ENCODE results near the gene ERAS. TPM values are rescaled to one million over a fixed set of nuclear protein-coding genes. Genes with fewer than 3 reads are reported as not detected.

Gene ERAS
- polyA plus RNA-seq, 2 of the 4 experiments (the other 2 are of a cell fraction), result 0.06 TPM; not detected in 1

Small RNAs within 50 kb of the gene (small RNA-seq; reads per million reads assigned to genes)
- gene RNU6-29P, result 0 to 0.78 (median 0) reads per million in 6 experiments

Other genes with a start within 250 kb of the ERAS start
- gene WDR13, start 229.0 kb upstream of the ERAS start, polyA plus RNA-seq (2011; rRNA removed), result 32.4 and 47.4 TPM in 2 replicates
- gene WDR13, start 229.0 kb upstream of the ERAS start, polyA plus RNA-seq (2017; fragmentation: RNase III; extraction: RNeasy Plus Mini Kit Qiagen cat#74134 plus additional on column Dnase treatment), result 47.1 to 57.3 TPM (median 51.9 TPM) in 3 replicates
- gene WAS, start 142.7 kb upstream of the ERAS start, polyA plus RNA-seq (2011; rRNA removed), result 0.05 and 0.09 TPM in 2 replicates
- gene WAS, start 142.7 kb upstream of the ERAS start, polyA plus RNA-seq (2017; fragmentation: RNase III; extraction: RNeasy Plus Mini Kit Qiagen cat#74134 plus additional on column Dnase treatment), result 0.21 to 0.44 TPM (median 0.29 TPM) in 3 replicates
- gene SUV39H1, start 129.8 kb upstream of the ERAS start, polyA plus RNA-seq (2011; rRNA removed), result 12.8 and 13.4 TPM in 2 replicates
- 19.9 to 20.3 TPM (median 20.0 TPM) in 3 replicates for gene SUV39H1, start 129.8 kb upstream of the ERAS start, polyA plus RNA-seq (2017; fragmentation: RNase III; extraction: RNeasy Plus Mini Kit Qiagen cat#74134 plus additional on column Dnase treatment)
- not detected in 2 replicates for gene GLOD5, start 64.8 kb upstream of the ERAS start, polyA plus RNA-seq (2011; rRNA removed)
- not detected in 3 replicates for gene GLOD5, start 64.8 kb upstream of the ERAS start, polyA plus RNA-seq (2017; fragmentation: RNase III; extraction: RNeasy Plus Mini Kit Qiagen cat#74134 plus additional on column Dnase treatment)
- not detected in 2 replicates for gene GATA1, start 39.9 kb upstream of the ERAS start, polyA plus RNA-seq (2011; rRNA removed)
- gene GATA1, start 39.9 kb upstream of the ERAS start, polyA plus RNA-seq (2017; fragmentation: RNase III; extraction: RNeasy Plus Mini Kit Qiagen cat#74134 plus additional on column Dnase treatment), result not detected in 3 replicates
- 50.6 and 53.2 TPM in 2 replicates for gene HDAC6, start 24.4 kb upstream of the ERAS start, polyA plus RNA-seq (2011; rRNA removed)
- 38.9 to 52.4 TPM (median 52.1 TPM) in 3 replicates for gene HDAC6, start 24.4 kb upstream of the ERAS start, polyA plus RNA-seq (2017; fragmentation: RNase III; extraction: RNeasy Plus Mini Kit Qiagen cat#74134 plus additional on column Dnase treatment)
- 1.7 and 3.0 TPM in 2 replicates for gene PCSK1N, start 9.1 kb downstream of the ERAS start, polyA plus RNA-seq (2011; rRNA removed)
- gene PCSK1N, start 9.1 kb downstream of the ERAS start, polyA plus RNA-seq (2017; fragmentation: RNase III; extraction: RNeasy Plus Mini Kit Qiagen cat#74134 plus additional on column Dnase treatment), result 15.9 to 22.9 TPM (median 21.2 TPM) in 3 replicates
- gene TIMM17B, start 71.3 kb downstream of the ERAS start, polyA plus RNA-seq (2011; rRNA removed), result 68.9 and 71.8 TPM in 2 replicates
- 71.9 to 76.9 TPM (median 73.3 TPM) in 3 replicates for gene TIMM17B, start 71.3 kb downstream of the ERAS start, polyA plus RNA-seq (2017; fragmentation: RNase III; extraction: RNeasy Plus Mini Kit Qiagen cat#74134 plus additional on column Dnase treatment)
- 119 and 125 TPM in 2 replicates for gene PQBP1, start 71.4 kb downstream of the ERAS start, polyA plus RNA-seq (2011; rRNA removed)
- 140 to 158 TPM (median 147 TPM) in 3 replicates for gene PQBP1, start 71.4 kb downstream of the ERAS start, polyA plus RNA-seq (2017; fragmentation: RNase III; extraction: RNeasy Plus Mini Kit Qiagen cat#74134 plus additional on column Dnase treatment)
- gene SLC35A2, start 85.1 kb downstream of the ERAS start, polyA plus RNA-seq (2011; rRNA removed), result 39.4 and 64.2 TPM in 2 replicates
- gene SLC35A2, start 85.1 kb downstream of the ERAS start, polyA plus RNA-seq (2017; fragmentation: RNase III; extraction: RNeasy Plus Mini Kit Qiagen cat#74134 plus additional on column Dnase treatment), result 42.3 to 50.2 TPM (median 49.0 TPM) in 3 replicates
- 8.2 and 8.5 TPM in 2 replicates for gene PIM2, start 92.5 kb downstream of the ERAS start, polyA plus RNA-seq (2011; rRNA removed)
- gene PIM2, start 92.5 kb downstream of the ERAS start, polyA plus RNA-seq (2017; fragmentation: RNase III; extraction: RNeasy Plus Mini Kit Qiagen cat#74134 plus additional on column Dnase treatment), result 7.9 to 8.8 TPM (median 7.9 TPM) in 3 replicates
- 57.7 and 65.6 TPM in 2 replicates for gene OTUD5, start 131.1 kb downstream of the ERAS start, polyA plus RNA-seq (2011; rRNA removed)
- 42.5 to 48.2 TPM (median 45.9 TPM) in 3 replicates for gene OTUD5, start 131.1 kb downstream of the ERAS start, polyA plus RNA-seq (2017; fragmentation: RNase III; extraction: RNeasy Plus Mini Kit Qiagen cat#74134 plus additional on column Dnase treatment)
- gene KCND1, start 145.3 kb downstream of the ERAS start, polyA plus RNA-seq (2011; rRNA removed), result 0.59 and 1.1 TPM in 2 replicates
- gene KCND1, start 145.3 kb downstream of the ERAS start, polyA plus RNA-seq (2017; fragmentation: RNase III; extraction: RNeasy Plus Mini Kit Qiagen cat#74134 plus additional on column Dnase treatment), result 0.69 to 0.79 TPM (median 0.77 TPM) in 3 replicates
- 33.7 and 35.1 TPM in 2 replicates for gene GRIPAP1, start 175.8 kb downstream of the ERAS start, polyA plus RNA-seq (2011; rRNA removed)
- gene GRIPAP1, start 175.8 kb downstream of the ERAS start, polyA plus RNA-seq (2017; fragmentation: RNase III; extraction: RNeasy Plus Mini Kit Qiagen cat#74134 plus additional on column Dnase treatment), result 27.7 to 36.2 TPM (median 34.3 TPM) in 3 replicates
- gene TFE3, start 216.8 kb downstream of the ERAS start, polyA plus RNA-seq (2011; rRNA removed), result 16.1 and 27.3 TPM in 2 replicates
- 53.8 to 57.3 TPM (median 56.3 TPM) in 3 replicates for gene TFE3, start 216.8 kb downstream of the ERAS start, polyA plus RNA-seq (2017; fragmentation: RNase III; extraction: RNeasy Plus Mini Kit Qiagen cat#74134 plus additional on column Dnase treatment)
- gene CCDC120, start 232.5 kb downstream of the ERAS start, polyA plus RNA-seq (2011; rRNA removed), result 1.6 and 2.0 TPM in 2 replicates
- 3.2 to 4.1 TPM (median 4.0 TPM) in 3 replicates for gene CCDC120, start 232.5 kb downstream of the ERAS start, polyA plus RNA-seq (2017; fragmentation: RNase III; extraction: RNeasy Plus Mini Kit Qiagen cat#74134 plus additional on column Dnase treatment)
- gene PRAF2, start 247.5 kb downstream of the ERAS start, polyA plus RNA-seq (2011; rRNA removed), result 13.6 and 17.0 TPM in 2 replicates
- gene PRAF2, start 247.5 kb downstream of the ERAS start, polyA plus RNA-seq (2017; fragmentation: RNase III; extraction: RNeasy Plus Mini Kit Qiagen cat#74134 plus additional on column Dnase treatment), result 29.9 to 37.7 TPM (median 35.4 TPM) in 3 replicates